Stimulated activated CD4-positive, alpha-beta T cell treated with anti-CD3 and anti-CD28 coated beads, Interleukin-4, amount 100 ng/mL, for 1 hour (primary cell): ENCODE data around the gene PTX4.

ENCODE experiments used
- DNase-seq: peaks from one replicate; pipeline ENCODE4 v3.0.0-alpha.2; 2020

PTX4 gene

GRCh38 chr16:1458336-1458976, 30.3 kb downstream of the PTX4 start:
- no peak for DNase-seq

DNA sequence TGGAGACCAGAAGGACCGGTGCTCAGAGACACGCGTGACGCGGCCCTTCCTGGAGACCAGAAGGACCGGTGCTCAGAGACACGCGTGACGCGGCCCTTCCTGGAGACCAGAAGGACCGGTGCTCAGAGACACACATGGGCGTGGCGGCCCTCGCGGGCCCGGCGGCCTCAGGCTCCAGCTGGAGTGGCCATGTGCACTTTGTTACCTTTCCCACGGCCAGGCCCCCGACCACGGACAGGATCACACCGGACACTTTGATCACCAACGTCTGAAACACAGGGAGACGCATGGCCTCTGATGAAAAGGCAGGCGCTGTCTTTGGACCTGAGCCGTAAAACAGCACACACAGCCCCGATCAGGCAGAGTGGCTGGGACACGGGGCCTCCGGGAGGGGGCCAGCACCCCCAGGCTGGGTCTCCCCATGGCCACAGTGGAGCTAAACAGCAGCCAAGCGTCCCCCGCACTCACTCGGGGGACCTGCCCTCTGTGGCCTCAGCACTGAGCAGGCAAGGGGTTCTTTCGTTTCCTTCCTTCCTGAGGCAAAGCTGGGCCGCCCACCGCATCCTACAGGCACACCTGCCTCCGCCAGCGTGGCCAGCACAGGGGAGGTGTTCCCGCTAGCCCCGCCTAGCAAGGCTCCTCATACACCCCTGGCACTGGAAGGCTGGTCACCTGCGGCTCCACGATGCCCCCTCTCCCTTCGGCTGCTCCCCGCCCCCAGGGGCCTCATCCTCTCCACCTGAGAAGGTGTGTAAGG, 31.1 kb downstream of the PTX4 start:
- no peak for DNase-seq

DNA sequence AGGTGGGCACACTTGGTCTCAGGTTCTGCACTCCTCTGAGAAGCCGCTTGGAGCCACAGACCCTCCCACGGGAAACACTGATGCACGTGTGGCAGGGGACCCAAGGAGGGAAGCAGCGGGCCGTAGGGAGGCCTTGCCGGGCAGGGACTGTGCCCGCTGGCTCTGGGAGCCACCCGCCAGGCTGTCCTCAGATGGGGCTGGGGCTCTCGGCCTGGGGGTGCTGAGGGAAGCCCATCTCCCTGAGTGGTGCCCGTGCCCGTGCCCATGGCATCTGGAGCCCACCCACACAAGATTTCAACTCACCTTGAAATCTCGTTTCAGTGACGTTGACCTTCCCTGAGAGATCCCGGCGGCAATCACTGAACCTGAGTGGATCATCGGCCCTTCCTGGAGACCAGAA, 31.8 kb downstream of the PTX4 start:
- no peak for DNase-seq

DNA sequence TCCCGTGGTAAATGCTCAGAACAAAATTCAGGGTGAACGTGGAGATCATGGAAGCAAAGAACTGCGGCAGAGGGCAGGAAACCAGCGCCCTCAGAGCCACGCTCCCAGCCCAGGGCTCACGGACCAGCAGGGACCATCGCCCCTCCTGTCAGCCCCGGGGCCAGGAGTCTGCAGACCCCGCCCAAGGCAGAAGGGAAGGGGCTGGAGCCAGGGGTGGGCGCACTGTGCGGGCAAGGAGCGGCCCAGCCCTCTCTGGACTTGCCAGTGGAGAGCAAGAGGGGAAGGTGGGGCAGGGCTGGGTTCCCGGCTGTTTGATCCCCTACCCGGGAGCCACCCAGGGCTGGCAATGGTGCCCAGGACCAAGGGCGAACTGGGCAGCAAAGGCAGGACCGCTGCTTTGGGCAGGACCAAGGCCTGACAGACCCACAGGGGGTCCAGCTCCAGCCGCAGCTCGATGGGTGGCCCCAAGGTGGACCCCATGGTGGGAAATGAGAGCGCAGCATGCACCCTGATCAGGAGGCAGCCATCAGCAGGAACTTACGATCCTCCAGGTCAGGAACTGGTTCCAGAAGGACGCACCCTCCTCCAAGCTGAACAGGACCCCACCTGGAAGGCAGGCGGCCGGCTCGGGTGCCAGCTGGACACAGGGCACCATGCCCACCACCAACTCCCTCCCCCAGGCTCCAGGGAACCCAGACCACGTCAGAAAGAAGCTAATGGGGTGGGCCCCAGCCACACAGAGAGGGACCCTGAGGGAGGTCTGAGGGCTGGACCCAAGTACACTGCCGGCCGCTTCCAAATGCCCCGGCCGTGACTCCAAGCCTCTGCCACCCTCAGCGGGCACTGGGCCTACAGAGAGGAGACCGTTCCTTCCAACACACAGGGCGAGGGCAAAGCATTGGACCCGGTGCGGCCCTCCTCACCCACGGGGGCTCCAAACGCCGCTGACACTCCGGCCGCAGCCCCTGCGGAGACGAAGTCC, 33.3 kb downstream of the PTX4 start:
- DNase-seq = no peak

DNA sequence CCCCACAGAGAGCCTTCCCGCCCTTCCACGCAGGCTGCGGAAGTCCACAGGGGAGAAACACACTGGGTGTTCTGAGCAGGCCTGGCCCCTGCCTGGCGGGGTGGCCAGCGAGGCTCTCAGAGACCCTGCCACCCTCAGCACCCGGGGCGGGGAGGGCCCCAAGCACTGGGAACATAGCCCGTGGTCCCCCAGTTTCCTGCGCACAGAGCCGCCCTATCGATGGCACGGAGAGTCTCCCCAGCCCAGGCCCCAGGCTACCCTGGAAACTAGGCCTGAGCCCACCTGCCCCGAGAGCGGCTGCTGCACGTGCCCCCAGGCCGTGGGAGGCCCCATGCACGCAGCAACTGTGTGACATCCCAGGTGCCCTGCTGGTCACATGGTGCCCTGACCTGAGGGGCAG, 34.2 kb downstream of the PTX4 start:
- DNase-seq = no peak

GRCh38 chr16:1453316-1453715, 35.4 kb downstream of the PTX4 start:
- no peak for DNase-seq

GRCh38 chr16:1452530-1452929, 36.2 kb downstream of the PTX4 start:
- DNase-seq = no peak

- no peak for DNase-seq
Measured at GRCh38 chr16:1451702-1452392, 36.9 kb downstream of the PTX4 start.

DNA sequence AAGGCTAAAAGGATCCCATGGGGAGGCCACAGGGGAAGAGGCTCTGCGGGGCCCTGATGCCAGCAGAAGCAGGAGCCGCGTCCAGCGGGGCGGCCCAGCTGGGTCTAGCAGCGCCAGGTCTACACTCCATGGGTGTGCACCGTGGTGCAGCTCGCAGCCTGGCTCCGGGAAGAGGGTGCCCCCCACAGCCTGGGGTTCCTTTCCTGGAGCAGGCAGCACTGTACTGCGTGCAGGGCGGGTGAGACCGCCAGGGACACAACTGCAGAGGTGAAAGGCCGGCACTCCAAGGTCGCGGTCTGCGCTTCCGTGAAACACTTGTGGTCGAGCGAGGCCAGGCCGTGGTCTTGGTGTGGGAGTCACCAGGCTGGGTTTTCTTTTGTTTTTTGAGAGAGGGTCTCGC, 37.9 kb downstream of the PTX4 start:
- DNase-seq = no peak

GRCh38 chr16:1450218-1450617, 38.5 kb downstream of the PTX4 start:
- no peak for DNase-seq

GRCh38 chr16:1449201-1449788, 39.4 kb downstream of the PTX4 start:
- DNase-seq = no peak

DNA sequence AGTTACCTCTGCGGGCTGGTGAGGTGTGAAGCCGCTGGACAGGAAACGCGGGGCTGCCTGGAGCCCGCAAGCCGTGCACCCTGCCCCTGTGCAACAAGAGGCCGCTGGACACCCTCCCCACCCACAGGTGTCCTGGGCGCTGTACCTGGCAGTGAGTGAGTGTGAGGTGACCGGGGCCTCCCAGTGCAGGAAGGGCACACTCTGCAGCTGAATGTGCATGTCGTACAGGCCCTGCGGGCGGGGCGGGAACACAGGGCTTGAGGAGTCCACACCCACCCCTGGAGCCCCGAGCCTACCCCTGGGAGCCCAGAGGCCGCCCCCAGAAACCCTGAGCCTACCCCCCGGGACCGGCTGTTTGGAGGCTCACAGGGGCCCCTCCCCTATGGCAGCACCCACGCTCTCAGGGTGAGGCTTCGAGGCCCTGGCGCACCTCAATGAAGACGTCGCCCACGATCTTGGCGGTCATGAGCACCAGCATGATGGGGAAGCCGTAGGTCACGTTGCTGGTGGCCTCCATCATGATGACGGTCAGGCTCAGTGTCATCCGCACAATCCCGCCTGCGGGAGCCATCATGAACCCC, 40.1 kb downstream of the PTX4 start:
- DNase-seq = no peak

- DNase-seq = no peak
Measured at GRCh38 chr16:1447965-1448364, 40.8 kb downstream of the PTX4 start.

DNA sequence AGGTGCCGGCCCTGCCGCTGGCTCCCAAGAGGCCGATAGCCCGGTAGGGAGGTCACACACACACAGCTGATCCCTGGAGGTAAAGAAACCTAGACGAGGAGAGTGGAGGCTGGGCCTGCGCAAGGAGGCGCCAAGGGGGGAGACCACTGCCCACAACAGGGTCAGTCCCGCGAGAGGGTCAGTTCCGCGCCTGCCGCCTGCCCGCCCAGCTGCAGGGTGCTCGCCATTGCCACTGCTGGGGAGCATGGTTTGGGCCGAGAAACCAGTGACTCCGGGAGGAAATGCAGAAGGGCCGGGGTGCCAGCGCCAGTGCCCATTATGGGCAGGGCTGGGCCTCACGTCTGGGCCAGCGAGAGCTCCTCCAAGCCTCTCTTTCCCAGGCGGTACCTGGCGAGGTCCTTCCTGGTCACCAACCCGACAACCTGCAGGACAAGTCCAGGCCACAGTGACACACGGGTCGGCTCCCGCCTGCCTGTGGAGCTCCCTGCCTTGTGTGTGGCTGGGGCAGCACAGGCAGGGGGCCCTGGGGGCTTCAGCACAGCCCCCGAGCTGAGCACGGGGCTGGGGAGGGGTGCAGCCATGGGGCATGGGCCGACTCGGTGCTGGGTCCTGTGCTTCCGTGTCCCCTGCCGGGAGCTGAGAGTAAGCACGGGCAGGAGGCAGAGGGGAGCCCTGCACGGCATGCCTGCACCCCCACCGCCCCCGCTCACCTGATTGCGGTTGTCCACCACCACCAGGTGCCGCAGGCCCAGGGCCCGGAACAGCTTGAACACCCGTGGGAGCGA, 42.3 kb downstream of the PTX4 start:
- DNase-seq = no peak

DNA sequence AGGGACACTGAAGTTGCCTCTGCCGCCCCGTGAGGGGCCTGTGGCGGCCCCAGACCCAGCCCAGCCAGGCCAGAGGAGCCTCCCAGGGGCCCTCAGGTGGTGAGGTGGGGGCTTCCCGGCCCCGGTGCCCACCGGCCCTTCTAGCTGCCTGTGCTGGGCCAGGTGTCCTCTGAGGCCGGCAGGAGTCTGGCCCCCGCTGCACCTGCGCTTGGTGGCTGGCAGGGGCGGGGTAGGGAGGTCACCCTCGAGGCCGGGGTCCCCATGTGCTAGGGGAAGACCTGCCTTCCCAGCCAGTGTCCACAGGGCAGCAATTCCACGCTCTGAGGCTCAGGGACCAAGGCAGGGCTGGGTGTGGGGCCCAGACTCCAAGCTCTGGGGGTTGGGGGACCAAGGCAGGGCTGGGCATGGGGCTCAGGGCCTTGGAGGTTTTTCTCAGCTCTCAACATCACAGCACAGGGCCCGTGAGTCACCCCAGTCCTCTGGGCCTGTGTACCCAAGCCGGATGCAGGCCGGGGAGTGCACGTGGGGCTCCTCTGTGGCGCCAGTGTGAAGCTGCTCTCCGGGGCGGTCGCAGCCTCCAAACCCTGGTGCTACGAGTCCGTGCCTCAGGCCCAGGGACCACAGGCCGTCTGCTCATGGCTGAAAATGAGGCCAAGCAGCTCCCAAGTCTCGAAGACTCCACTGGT, 43.1 kb downstream of the PTX4 start:
- DNase-seq = no peak

GRCh38 chr16:1444730-1445517, 43.8 kb downstream of the PTX4 start:
- no peak for DNase-seq

GRCh38 chr16:1443980-1444729, 44.6 kb downstream of the PTX4 start, which contains the start of gene CCDC154:
Gene CCDC154 (minus strand): TSS chr16:1444556. CDS start chr16:1444322, 234 bp downstream.
- no peak for DNase-seq

GRCh38 chr16:1443403-1443973, 45.3 kb downstream of the PTX4 start:
- no peak for DNase-seq

- no peak for DNase-seq
Measured at GRCh38 chr16:1442697-1443096, 46.0 kb downstream of the PTX4 start.
